Esophagus muscularis mucosa (tissue), 4 donors: ENCODE results near the gene IGF2R.

ENCODE experiments used
- CTCF ChIP-seq, 3 experiments: fragments of 200-600 bp in 2 of 3; fragments of 450-650 bp in 1 of 3; sonication (generic) in 2 of 3; IDR thresholded peaks; one replicate each; pipeline ENCODE4 v1.5.1; 2017 to 2019; ENCODE audit warnings: antibody characterized with exemption in 3 of 3, mild to moderate bottlenecking in 2 of 3, moderate library complexity in 1 of 3
- EP300 ChIP-seq: sonication (generic); formaldehyde crosslinking; IDR thresholded peaks from one replicate; pipeline ENCODE4 v1.6.1; 2017; ENCODE audit warnings: antibody characterized with exemption
- POLR2A ChIP-seq: fragments of 450-650 bp; IDR thresholded peaks from one replicate; pipeline ENCODE4 v1.6.1; 2017; ENCODE audit warnings: antibody characterized with exemption, moderate library complexity, mild to moderate bottlenecking, low read depth
- POLR2AphosphoS5 ChIP-seq, 2 donors: sonication (generic); formaldehyde crosslinking; IDR thresholded peaks; one replicate each; pipeline ENCODE4 v1.6.1; 2017; ENCODE audit warnings: antibody characterized with exemption in 2 of 2

- no peak for TF ChIP-seq CTCF (IDR thresholded peaks at IDR 0.05)
- no peak for TF ChIP-seq POLR2AphosphoS5 (IDR thresholded peaks at IDR 0.05)
- TF ChIP-seq EP300, result no peak
- no peak for TF ChIP-seq POLR2A
Observed at GRCh38 chr6:160128879-160129516, 160.1 kb downstream of the IGF2R start.
